Natural killer cell (primary cell): ENCODE measurements around the gene ZDHHC13. TPM values are rescaled to one million over a fixed set of nuclear protein-coding genes. Genes with fewer than 3 reads are reported as not detected.

Source experiments
- ATAC-seq, 3 donors: fragments of 150-1000 bp in 2 of 3; fragments of 200-7000 bp in 1 of 3; cut with Tn5 transposase; 1 replicate in 1 of 3; 2 replicates in 2 of 3; pipeline ENCODE4 v1.10.0; 2021; ENCODE audit warnings: mild to moderate bottlenecking in 2 of 3, moderate library complexity in 2 of 3
- DNase-seq, 2 donors: peaks; one replicate each; pipeline versions ENCODE4 v3.0.0 to v3.0.0-alpha.2; 2013 to 2021; ENCODE audit warnings: mixed read lengths in 1 of 2
- H3K27ac ChIP-seq: one replicate; pipeline ENCODE4 v1.5.1; 2013; ENCODE audit warnings: mild to moderate bottlenecking, low read length
- H3K27me3 ChIP-seq: one replicate; pipeline ENCODE4 v1.6.1; 2013; ENCODE audit warnings: low read length; ENCODE audit not compliant: control insufficient read depth, insufficient read depth
- H3K36me3 ChIP-seq: one replicate; pipeline ENCODE4 v1.6.1; 2013; ENCODE audit warnings: low read length; ENCODE audit not compliant: control insufficient read depth, insufficient read depth
- H3K4me1 ChIP-seq: one replicate; pipeline ENCODE4 v1.6.1; 2013; ENCODE audit warnings: low read length; ENCODE audit not compliant: control insufficient read depth, insufficient read depth
- H3K4me3 ChIP-seq: one replicate; pipeline ENCODE4 v1.5.1; 2013; ENCODE audit warnings: low read length
- H3K9me3 ChIP-seq: one replicate; pipeline ENCODE4 v1.6.1; 2013; ENCODE audit warnings: low read length; ENCODE audit not compliant: control insufficient read depth, insufficient read depth
- H3K27ac Mint-ChIP-seq, 2 donors: one replicate each; pipeline ENCODE4 v1.8.0; 2022; ENCODE audit warnings: mild to moderate bottlenecking in 2 of 2, mixed read lengths in 2 of 2, moderate library complexity in 1 of 2
- H3K27me3 Mint-ChIP-seq, 2 donors: one replicate each; pipeline ENCODE4 v1.8.0; 2022; ENCODE audit warnings: low read depth in 2 of 2, mixed read lengths in 2 of 2
- H3K36me3 Mint-ChIP-seq: one replicate; pipeline ENCODE4 v1.8.0; 2022; ENCODE audit warnings: mixed read lengths
- H3K4me1 Mint-ChIP-seq, 2 donors: one replicate each; pipeline ENCODE4 v1.8.0; 2022; ENCODE audit warnings: mixed read lengths in 2 of 2
- H3K4me3 Mint-ChIP-seq: one replicate; pipeline ENCODE4 v1.8.0; 2022; ENCODE audit warnings: mild to moderate bottlenecking, moderate library complexity, mixed read lengths
- H3K9me3 Mint-ChIP-seq, 2 donors: one replicate each; pipeline ENCODE4 v1.8.0; 2022; ENCODE audit warnings: mixed read lengths in 2 of 2
- CTCF ChIP-seq: fragments of 200-600 bp; IDR thresholded peaks from one replicate; pipeline ENCODE4 v1.8.0; 2022; ENCODE audit warnings: antibody characterized with exemption
- WGBS: methylation state at CpG from one replicate; pipeline ENCODE4 v1.1.7; 2013; ENCODE audit warnings: missing lambda C conversion rate; ENCODE audit not compliant: insufficient coverage; 5-methylcytosine and 5-hydroxymethylcytosine counted together
- intact Hi-C: fragments of 100-400 bp; cut with micrococcal nuclease; formaldehyde crosslinking; loops from one replicate; pipeline ENCODE4 v1.14.2; 2022
- total RNA-seq, 4 donors: library from RNA; stranded (reverse); fragments of 120-200 nt in 1 of 4; gene quantifications; one replicate each; pipeline versions ENCODE4 v1.2.3 to v1.2.4, GENCODE V29; 2013 to 2022

Gene ZDHHC13
- total RNA-seq, 3 donors from 2014 or later (not counting 1 experiment from before 2014, with no cell fraction given) = 13.3 to 17.4 (median 13.5) TPM

DNA sequence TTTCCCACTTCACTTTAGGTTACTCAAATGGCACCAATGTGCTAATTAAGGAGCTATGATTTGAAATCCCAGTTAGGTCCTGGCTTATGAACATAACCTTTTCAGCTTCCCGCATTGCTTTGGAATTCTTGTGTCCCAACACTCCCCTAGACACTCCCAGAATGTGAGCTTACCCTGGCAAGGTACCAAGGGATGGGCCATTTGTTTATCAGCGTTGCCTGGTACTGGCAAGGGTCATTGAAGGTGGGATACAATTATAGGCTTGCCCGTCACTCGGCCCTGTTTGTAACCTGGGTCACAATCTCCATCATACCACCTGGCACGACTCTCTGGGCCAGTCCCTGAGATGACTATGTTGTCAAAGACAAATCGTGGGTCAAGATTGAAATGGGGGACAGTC, 79.5 kb downstream of the ZDHHC13 start:
- no peaks in the 10 kb centered on the region for H3K27me3 ChIP-seq
- no peaks in the 10 kb centered on the region for H3K36me3 ChIP-seq
- Mint-ChIP-seq H3K27ac (no peak overlapping the region), H3K9me3 (no peaks in the 10 kb centered on the region), H3K36me3 (no peaks in the 10 kb centered on the region), H3K4me1 (peaks cover 0 to 5% of the 10 kb centered on the region in 2 donors), H3K27me3 (peaks cover 0 to 6% of the 10 kb centered on the region in 2 donors), H3K4me3 (no peak overlapping the region)
- TF ChIP-seq CTCF = no peak
- DNase-seq (no peak), ATAC-seq (no peak)
- no peaks in the 10 kb centered on the region for H3K9me3 ChIP-seq
- H3K27ac ChIP-seq = no peak overlapping the region
- 86% methylated on average over 6 of the region's 6 CpGs for WGBS
- intact Hi-C loops = no loop called here
- H3K4me3 ChIP-seq = no peak overlapping the region
- no peaks in the 10 kb centered on the region for H3K4me1 ChIP-seq

- Mint-ChIP-seq H3K27me3 (peaks cover 0 to 6% of the 10 kb centered on the region in 2 donors), H3K4me3 (no peak overlapping the region), H3K9me3 (no peaks in the 10 kb centered on the region), H3K4me1 (peaks cover 0 to 5% of the 10 kb centered on the region in 2 donors), H3K27ac (no peak overlapping the region), H3K36me3 (no peaks in the 10 kb centered on the region)
- Histone ChIP-seq H3K36me3 (no peaks in the 10 kb centered on the region), H3K27me3 (no peaks in the 10 kb centered on the region), H3K27ac (no peak overlapping the region), H3K4me1 (no peaks in the 10 kb centered on the region), H3K4me3 (no peak overlapping the region), H3K9me3 (no peaks in the 10 kb centered on the region)
- TF ChIP-seq CTCF = no peak
- ATAC-seq = no peak
- WGBS = 93% methylated on average over 7 of the region's 7 CpGs
- intact Hi-C loops = no loop called here
- DNase-seq = no peak
Observed at GRCh38 chr11:19199048-19199447, 82.1 kb downstream of the ZDHHC13 start.

DNA sequence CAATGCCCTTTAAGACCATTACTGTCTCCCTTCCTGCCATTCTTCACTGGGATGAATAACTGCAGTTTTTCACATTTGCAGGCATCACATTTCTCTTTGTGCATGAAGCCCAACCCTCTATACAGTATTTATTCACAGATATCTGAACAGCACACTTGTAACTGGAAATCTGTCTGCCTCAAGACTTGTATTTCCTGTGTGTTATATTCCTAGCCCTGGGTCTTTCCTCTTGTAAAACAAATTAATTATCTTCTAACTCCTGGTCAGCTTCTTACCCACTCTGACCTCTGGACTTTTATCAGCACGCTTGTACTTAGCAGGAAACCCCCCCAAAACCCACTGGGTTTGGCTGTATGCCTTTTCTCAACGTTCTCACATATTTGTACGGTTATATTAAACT, 82.8 kb downstream of the ZDHHC13 start:
- DNase-seq (no peak), ATAC-seq (no peak)
- Histone ChIP-seq H3K27ac (no peak overlapping the region), H3K9me3 (no peaks in the 10 kb centered on the region), H3K4me3 (no peak overlapping the region), H3K4me1 (no peaks in the 10 kb centered on the region), H3K27me3 (no peaks in the 10 kb centered on the region), H3K36me3 (no peaks in the 10 kb centered on the region)
- WGBS = 0% methylated on average over 2 of the region's 3 CpGs
- TF ChIP-seq CTCF = no peak
- peaks cover 0 to 5% of the 10 kb centered on the region in 2 donors for H3K4me1 Mint-ChIP-seq
- H3K36me3 Mint-ChIP-seq = no peaks in the 10 kb centered on the region
- no peak overlapping the region for H3K27ac Mint-ChIP-seq
- H3K27me3 Mint-ChIP-seq = peaks cover 0 to 6% of the 10 kb centered on the region in 2 donors
- no peak overlapping the region for H3K4me3 Mint-ChIP-seq
- intact Hi-C loops = no loop called here
- no peaks in the 10 kb centered on the region for H3K9me3 Mint-ChIP-seq
